IPS DF 19.7 (cell line): ENCODE data around the gene DLL1.

Experiments
- DNase-seq: peaks from one replicate; pipeline ENCODE4 v3.0.0-alpha.2; 2013; ENCODE audit warnings: low read depth, low spot score

The DLL1 gene

GRCh38 chr6:170281331-170282292, 9.3 kb downstream of the DLL1 start:
- no peak for DNase-seq

GRCh38 chr6:170280689-170281045, 10.2 kb downstream of the DLL1 start:
- DNase-seq = no peak

GRCh38 chr6:170279977-170280688, 10.7 kb downstream of the DLL1 start:
- DNase-seq = no peak

DNA sequence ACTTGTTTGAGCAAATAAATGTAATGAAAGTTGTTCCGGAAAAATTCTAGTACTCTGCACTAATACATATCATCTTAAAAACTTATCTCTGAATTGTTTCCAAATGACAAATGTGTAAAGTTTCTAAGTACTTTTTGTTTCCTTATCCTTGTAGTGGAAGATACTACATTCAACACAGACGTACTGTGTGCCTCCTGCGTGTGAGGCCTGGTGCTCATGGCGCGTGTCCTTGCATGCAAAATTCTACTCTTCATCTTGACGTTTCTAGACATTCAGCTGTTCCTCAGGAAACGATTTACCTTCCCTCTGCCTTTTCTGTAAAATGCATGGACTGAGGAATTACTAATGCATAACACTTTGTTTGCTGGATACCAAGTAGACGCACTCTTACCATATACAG, 11.5 kb downstream of the DLL1 start:
- no peak for DNase-seq

DNA sequence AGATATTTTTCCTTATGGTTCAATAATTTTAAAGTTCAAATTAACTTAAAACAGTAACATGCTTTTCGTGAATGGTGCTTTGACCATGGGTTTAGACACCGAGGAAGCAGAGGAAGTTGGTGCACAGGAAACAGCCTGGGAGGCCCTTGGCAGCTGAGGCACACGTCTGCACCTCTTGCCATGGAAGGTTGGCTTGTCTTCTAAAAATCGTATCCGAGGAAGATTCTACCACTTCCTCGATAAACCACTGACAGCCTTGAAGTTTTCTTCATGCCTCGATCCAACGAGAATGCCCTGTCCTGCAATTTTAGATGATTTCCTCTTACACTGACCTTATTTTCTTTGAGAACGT, 12.2 kb downstream of the DLL1 start:
- DNase-seq = no peak

DNA sequence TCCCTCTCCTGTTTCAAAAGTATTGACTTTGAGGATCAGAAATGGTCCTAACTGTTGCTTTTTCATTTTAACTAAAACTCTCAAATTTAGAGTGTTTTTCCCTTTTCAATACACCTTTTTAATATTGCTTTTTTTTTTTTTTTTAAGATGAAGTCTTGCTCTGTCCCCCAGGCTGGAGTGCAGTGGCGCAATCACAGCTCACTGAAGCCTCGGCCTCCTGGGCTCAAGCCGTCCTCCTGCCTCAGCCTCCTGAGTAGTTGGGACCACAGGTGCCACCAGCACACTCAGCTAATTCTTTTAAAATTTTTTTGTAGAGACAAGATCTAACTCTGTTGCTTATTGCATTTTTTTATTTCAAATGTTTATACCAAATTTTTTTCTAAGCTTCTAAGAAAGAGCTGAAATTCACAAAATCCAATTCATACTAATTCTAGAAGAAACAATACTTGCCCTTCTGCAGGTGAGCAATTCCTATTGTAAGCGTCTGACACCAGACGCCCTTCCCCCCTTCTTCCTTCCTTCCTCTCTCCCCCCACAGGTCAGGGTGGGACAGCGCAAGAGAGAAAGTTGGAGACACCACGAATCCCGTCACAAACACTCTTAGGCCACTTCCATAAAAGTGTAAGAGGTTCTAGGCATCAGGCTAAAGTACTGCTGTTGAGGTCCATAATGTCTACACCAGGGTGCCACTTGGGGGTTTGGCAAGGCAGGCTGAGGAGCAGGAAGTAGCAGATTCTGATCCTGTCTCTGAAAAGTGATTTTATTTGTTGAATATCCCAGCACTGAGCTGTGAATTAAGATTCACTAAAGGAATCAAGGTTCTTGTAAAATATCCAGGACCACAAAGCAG, 12.8 kb downstream of the DLL1 start:
- no peak for DNase-seq

DNA sequence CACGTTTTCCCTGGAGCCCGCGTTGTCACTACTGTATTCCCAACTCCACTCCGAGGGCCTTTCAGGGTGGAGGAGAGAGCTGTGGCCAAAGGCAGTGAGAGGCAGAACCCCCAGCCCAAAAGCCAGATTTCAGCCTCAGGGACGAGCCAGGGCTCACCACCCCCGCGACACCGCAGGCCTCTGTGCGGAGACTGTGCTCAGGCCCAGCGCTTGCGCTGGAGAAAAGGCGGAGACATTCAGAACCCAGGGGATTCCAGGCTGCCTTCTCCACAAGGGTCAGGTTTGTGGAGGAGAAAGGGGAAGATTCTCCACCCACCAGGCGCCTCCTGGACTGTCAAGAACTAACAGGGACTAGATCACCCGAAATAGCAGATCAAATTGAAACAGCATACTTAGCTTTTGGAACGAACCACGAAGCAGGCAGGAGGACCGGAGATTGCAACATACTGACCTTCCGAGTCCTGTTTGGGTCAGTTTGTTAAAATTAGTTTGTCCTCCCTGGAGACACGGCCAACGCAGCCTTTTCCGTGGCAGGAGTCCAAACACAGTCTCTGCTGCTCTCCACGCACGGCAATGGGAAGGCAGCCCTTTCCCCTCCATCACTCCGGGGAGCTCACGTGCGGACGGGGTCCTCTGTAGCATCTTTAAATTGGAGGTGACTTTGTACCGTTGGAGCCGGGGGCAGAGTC, 14.4 kb downstream of the DLL1 start:
- DNase-seq = no peak

- DNase-seq = no peak
These were observed 15.9 kb downstream of the DLL1 start for GRCh38 chr6:170274713-170275560.

DNA sequence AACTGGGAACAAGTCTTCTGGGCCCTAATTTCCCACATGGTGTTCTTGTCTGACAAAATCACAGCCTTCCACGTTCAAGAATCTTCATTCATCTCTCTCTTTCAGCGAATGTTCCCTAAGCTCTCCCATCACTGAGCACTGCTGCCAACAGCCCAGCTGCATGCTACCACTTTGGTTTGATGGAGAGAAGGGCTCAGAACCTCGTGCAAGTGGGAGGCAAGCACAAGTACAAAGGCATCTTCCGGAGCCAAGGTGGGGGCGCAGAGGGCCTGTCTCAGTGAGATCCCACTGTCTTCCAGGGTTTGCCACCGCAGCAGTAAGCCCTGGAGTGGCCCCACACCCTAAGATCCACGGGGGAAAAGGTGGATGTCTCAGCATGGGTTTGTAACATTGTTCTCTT, 17.2 kb downstream of the DLL1 start:
- no peak for DNase-seq

- no peak for DNase-seq
These were observed 17.7 kb downstream of the DLL1 start for GRCh38 chr6:170273191-170273590.

- DNase-seq = no peak
These were observed 18.4 kb downstream of the DLL1 start for GRCh38 chr6:170272341-170273065.

DNA sequence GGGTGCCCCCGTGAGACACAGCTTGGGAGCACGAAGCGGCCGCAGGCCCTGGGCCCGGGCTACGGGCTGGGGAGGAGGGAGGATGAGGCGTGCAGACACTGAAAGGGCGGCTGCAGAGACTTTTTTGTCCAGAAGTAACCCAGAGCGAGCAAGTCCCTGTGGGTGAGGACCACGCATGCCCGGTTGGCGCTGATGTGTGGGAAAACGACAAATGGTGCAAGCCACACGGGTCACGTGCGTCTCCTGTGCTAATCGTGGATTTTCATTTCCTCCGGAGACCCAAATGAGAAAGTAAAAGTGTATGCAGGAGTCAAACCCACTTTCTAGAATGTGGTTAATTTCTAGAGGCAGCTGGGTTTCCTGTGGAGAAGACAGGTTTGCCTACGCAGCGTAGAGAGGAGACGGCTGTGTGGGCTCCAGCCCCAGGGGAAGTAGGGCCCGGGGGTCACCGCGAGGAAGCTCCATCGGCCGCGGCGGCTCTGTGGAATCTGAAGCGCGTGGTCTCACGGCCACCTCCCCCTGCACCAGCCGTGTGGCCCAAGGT, 19.0 kb downstream of the DLL1 start:
- DNase-seq = no peak

DNA sequence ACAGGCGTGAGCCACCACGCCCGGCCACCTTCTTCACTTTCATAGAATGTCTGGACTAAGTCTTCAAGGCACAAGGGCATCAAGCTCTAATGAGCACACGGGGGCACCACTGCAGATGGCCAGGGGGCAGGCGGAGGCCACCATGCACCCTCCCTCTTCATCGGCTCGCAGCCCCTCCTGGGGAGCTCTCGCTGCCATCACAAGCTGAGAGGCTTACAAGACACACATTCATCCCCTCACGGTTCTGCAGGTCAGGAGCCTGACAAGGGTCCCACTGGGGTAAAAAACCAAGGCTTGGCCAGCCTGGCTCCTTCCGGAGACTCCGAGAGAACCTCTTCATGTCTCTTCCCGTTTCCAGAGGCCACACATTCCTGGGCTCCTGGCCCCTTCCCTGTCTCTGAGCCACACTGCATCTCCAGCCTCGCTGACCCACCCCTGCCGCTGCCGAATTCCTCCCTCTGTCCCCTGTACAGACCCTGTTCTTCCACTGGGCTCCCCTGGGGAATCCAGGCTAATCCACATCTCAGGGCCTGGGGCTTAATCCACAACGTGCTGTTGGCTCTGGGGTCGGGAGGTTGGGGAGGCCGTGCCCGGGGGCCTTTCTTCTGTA, 19.8 kb downstream of the DLL1 start:
- DNase-seq = no peak

DNA sequence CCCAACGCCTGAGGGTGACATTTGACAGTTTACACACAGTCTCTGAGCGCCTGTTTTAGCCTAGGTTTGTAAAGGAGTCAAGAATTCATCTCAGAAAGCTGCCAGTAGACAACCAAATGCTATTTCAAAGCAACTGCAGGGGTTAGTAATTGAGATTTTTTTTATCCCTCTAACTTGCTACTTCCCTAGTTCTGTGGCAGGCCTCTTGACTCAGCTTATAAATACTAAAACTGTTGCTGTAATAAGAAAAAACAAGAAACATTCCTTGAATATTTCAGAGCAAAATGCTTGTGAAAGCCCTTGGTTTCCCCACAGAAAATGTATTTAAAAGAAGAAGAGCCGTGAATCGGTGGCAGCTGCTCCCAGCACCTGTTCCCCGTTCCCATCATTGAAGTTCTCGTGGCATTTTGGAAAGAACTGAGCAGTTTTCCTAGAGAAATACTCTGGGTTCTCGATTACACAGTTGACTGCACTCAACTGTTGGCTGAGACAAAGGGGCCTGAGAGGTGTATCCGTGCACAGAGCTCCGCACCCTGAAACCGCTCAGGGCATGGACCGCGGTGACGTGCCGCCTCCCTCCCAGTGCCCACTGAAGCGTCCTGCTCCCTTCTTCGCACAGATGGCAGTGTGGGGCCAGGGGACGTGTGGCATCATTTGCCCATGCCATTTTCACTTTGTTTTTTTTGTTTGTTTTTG, 20.9 kb downstream of the DLL1 start:
- no peak for DNase-seq

DNA sequence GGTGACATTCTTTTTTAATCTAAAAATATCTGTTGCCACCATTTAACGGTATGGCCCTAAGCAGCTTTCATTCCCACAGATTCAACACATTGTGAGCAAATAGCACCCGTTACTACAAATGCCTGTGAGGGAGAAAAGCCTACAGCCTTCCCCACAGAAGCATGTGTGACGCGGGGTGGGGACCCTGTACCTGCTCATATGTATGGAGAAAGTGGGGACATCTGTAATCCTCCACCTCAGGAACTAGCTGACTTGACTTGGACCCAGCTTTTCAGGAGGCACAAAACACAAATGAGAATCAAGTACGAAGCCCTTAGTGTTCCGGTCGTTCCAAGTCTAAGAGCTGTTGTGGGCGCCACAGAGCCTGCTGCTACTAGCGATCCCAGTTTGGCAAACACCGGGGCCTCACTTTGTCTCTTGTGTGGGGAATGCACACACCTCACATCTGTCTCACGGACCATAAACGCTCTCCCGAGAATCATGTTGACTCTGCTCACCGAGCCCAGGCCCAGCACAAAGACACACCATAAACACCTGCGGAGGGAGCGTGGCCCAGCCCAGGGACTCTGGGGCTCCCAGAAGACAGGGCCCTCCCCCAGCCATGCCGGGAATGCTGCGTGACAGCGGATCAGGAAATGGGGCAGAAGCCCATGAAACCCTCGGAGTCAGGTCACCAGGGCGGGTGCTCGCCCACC, 21.6 kb downstream of the DLL1 start:
- no peak for DNase-seq

- no peak for DNase-seq
These were observed 22.4 kb downstream of the DLL1 start for GRCh38 chr6:170268216-170269129.

GRCh38 chr6:170267688-170268087, 23.2 kb downstream of the DLL1 start:
- no peak for DNase-seq
